GM10847 (cell line): ENCODE data around the gene ASIC4.

Source experiments
- POLR2A ChIP-seq: IDR thresholded peaks from 2 replicates; pipeline ENCODE4 v1.6.1; 2011; ENCODE audit not compliant: insufficient read length; ENCODE audit errors: extremely low read depth

ASIC4 gene

GRCh38 chr2:219502618-219503017, 11.7 kb upstream of the ASIC4 start:
- no peak for TF ChIP-seq POLR2A

- TF ChIP-seq POLR2A: no peak
Measured at GRCh38 chr2:219505585-219505984, 8.7 kb upstream of the ASIC4 start.

- TF ChIP-seq POLR2A: no peak
Measured at GRCh38 chr2:219506153-219506801, 8.0 kb upstream of the ASIC4 start.

GRCh38 chr2:219506802-219507526, 7.3 kb upstream of the ASIC4 start:
- no peak for TF ChIP-seq POLR2A

- no peak for TF ChIP-seq POLR2A
Measured at GRCh38 chr2:219507581-219508443, 6.5 kb upstream of the ASIC4 start.

GRCh38 chr2:219508444-219508734, 5.9 kb upstream of the ASIC4 start:
- TF ChIP-seq POLR2A: no peak

- no peak for TF ChIP-seq POLR2A
Measured at GRCh38 chr2:219508971-219509779, 5.1 kb upstream of the ASIC4 start.

GRCh38 chr2:219509780-219510511, 4.3 kb upstream of the ASIC4 start:
- no peak for TF ChIP-seq POLR2A

GRCh38 chr2:219510512-219511135, 3.7 kb upstream of the ASIC4 start:
- no peak for TF ChIP-seq POLR2A

GRCh38 chr2:219511547-219512325, 2.5 kb upstream of the ASIC4 start:
- TF ChIP-seq POLR2A: no peak

- TF ChIP-seq POLR2A: no peak
Measured at GRCh38 chr2:219512524-219513216, 1.6 kb upstream of the ASIC4 start.

GRCh38 chr2:219513787-219514186, 495 bp upstream of the ASIC4 start:
- no peak for TF ChIP-seq POLR2A

GRCh38 chr2:219514836-219515235, 554 bp downstream of the ASIC4 start:
- TF ChIP-seq POLR2A: no peak
